ENCODE measurements around the gene SREK1IP1.

The SREK1IP1 gene

GRCh38 chr5:64768358-64769312, at the start of gene SREK1IP1, which contains the start of gene CWC27:
SREK1IP1 (minus strand) TSS chr5:64768691; CDS start chr5:64768517, 174 bp downstream.
CWC27 (plus strand) TSS chr5:64768930; CDS start chr5:64769147, 217 bp downstream.
- DNase-seq, result peak; percentile 76

GRCh38 chr5:64818245-64818644, 49.8 kb upstream of the SREK1IP1 start:
- DNase-seq, result no peak

GRCh38 chr5:64814073-64814472, 45.6 kb upstream of the SREK1IP1 start:
- no peak for DNase-seq

- peak; percentile 35 for DNase-seq
Measured at GRCh38 chr5:64811050-64811640, 42.7 kb upstream of the SREK1IP1 start.

GRCh38 chr5:64807520-64807919, 39.0 kb upstream of the SREK1IP1 start:
- no peak for DNase-seq

GRCh38 chr5:64806537-64806936, 38.0 kb upstream of the SREK1IP1 start:
- no peak for DNase-seq

- no peak for DNase-seq
Measured at GRCh38 chr5:64800926-64801325, 32.4 kb upstream of the SREK1IP1 start.

- no peak for DNase-seq
Measured at GRCh38 chr5:64796301-64796700, 27.8 kb upstream of the SREK1IP1 start.

GRCh38 chr5:64794053-64794770, 25.7 kb upstream of the SREK1IP1 start:
- no peak for DNase-seq

GRCh38 chr5:64792469-64792868, 24.0 kb upstream of the SREK1IP1 start:
- DNase-seq, result no peak

GRCh38 chr5:64790210-64790609, 21.7 kb upstream of the SREK1IP1 start:
- DNase-seq, result no peak

GRCh38 chr5:64789457-64789856, 21.0 kb upstream of the SREK1IP1 start:
- no peak for DNase-seq

- no peak for DNase-seq
Measured at GRCh38 chr5:64788156-64788555, 19.7 kb upstream of the SREK1IP1 start.

- DNase-seq, result no peak
Measured at GRCh38 chr5:64786372-64786771, 17.9 kb upstream of the SREK1IP1 start.

- DNase-seq, result peak; percentile 90
Measured at GRCh38 chr5:64784451-64785025, 16.0 kb upstream of the SREK1IP1 start.

- no peak for DNase-seq
Measured at GRCh38 chr5:64775291-64775690, 6.8 kb upstream of the SREK1IP1 start.

GRCh38 chr5:64773533-64773932, 5.0 kb upstream of the SREK1IP1 start:
- DNase-seq, result no peak

GRCh38 chr5:64771736-64772135, 3.2 kb upstream of the SREK1IP1 start:
- no peak for DNase-seq

- DNase-seq, result no peak
Measured at GRCh38 chr5:64769855-64770254, 1.4 kb upstream of the SREK1IP1 start.

- DNase-seq, result no peak
Measured at GRCh38 chr5:64767959-64768357, 533 bp downstream of the SREK1IP1 start.

GRCh38 chr5:64766941-64767340, 1.6 kb downstream of the SREK1IP1 start:
- no peak for DNase-seq

- DNase-seq, result no peak
Measured at GRCh38 chr5:64765804-64766504, 2.5 kb downstream of the SREK1IP1 start.
